SK-N-MC (cell line): ENCODE results near the gene CAMTA1.

Experiments used
- DNase-seq: peaks from one replicate; pipeline ENCODE4 v3.0.0-alpha.2; 2011; ENCODE audit warnings: low read depth, low spot score
- H3K27ac ChIP-seq: fragments of 200-600 bp; sonication (generic); 2 replicates; pipeline ENCODE4 v1.5.1; 2016; ENCODE audit warnings: mixed run types
- H3K36me3 ChIP-seq: fragments of 200-600 bp; sonication (generic); 2 replicates; pipeline ENCODE4 v1.6.1; 2017; ENCODE audit warnings: antibody characterized with exemption, low read length, mixed read lengths; ENCODE audit not compliant: insufficient read depth
- H3K4me3 ChIP-seq: fragments of 200-600 bp; sonication (generic); 2 replicates; pipeline ENCODE4 v1.5.1; 2016
- H3K9ac ChIP-seq: fragments of 200-600 bp; sonication (generic); 2 replicates; pipeline ENCODE4 v1.8.0; 2017; ENCODE audit warnings: mixed run types, mixed read lengths; ENCODE audit not compliant: insufficient read length
- H3K9me3 ChIP-seq: fragments of 200-600 bp; sonication (generic); 2 replicates; pipeline ENCODE4 v1.6.1; 2017; ENCODE audit warnings: low read depth, mild to moderate bottlenecking, antibody characterized with exemption, low read length, moderate library complexity, mixed read lengths
- EZH2 ChIP-seq: fragments of 200-600 bp; sonication (generic); IDR thresholded peaks from one replicate; pipeline ENCODE4 v1.6.1; 2017; ENCODE audit warnings: antibody characterized with exemption
- FOXP2 ChIP-seq: optimal IDR thresholded peaks from 2 replicates; pipeline ENCODE3; 2011; ENCODE audit warnings: mild to moderate bottlenecking, moderate library complexity; ENCODE audit not compliant: insufficient read depth; ENCODE audit errors: extremely low read length, control extremely low read depth
- POLR2AphosphoS5 ChIP-seq: IDR thresholded peaks from 2 replicates; pipeline ENCODE4 v1.6.1; 2012; ENCODE audit warnings: mild to moderate bottlenecking, low read depth, low read length, borderline replicate concordance

Gene CAMTA1

DNA sequence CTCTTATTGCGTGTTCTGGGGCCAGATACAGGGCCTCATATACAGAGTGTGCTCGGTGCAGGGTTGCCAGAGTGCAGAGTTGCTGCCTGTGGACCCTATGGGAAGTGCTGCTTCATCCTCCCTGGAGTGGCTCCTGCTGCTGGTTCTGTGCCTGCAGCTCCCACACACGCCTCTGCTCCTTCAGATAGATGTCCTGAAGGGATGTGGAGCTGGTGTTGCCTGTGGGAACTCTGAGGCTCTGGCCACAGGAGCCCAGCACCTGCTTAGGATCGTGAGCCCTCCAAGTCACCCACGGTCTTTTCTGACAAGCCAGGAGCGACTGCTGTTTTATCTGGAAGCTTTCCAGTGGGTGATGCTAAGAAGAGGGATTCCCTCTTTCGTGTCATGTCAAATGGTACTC is 120.5 kb downstream of the CAMTA1 start:
- no peak overlapping the region for H3K27ac ChIP-seq
- DNase-seq: no peak
- no peaks in the 10 kb centered on the region for H3K36me3 ChIP-seq
- TF ChIP-seq FOXP2 (no peak), EZH2 (no peak), POLR2AphosphoS5 (no peak)
- no peaks in the 10 kb centered on the region for H3K9me3 ChIP-seq
- H3K9ac ChIP-seq: no peak overlapping the region
- H3K4me3 ChIP-seq: no peak overlapping the region

DNA sequence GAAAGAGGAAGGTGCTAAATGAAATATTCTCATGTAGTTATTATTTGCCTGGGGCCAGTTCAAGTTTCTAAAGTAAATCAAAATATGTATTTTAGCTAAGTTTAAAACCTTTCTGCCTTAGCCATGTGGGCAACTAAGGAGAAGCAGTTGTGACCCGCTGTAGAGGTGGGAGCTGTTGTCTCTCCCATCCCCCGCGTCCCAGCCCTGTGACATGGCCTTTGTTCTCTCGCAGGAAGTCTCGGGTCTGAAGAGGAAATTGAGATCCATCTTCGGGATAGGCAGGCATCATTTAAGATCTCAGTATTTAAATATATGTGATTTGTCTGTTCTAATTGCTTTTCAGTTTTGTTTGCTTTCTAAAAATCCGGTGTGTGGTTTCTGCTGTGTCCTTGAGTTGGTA is 121.5 kb downstream of the CAMTA1 start:
- DNase-seq: no peak
- no peaks in the 10 kb centered on the region for H3K36me3 ChIP-seq
- H3K9ac ChIP-seq: no peak overlapping the region
- H3K4me3 ChIP-seq: no peak overlapping the region
- H3K27ac ChIP-seq: no peak overlapping the region
- TF ChIP-seq EZH2 (no peak), POLR2AphosphoS5 (no peak)
- no peaks in the 10 kb centered on the region for H3K9me3 ChIP-seq

DNA sequence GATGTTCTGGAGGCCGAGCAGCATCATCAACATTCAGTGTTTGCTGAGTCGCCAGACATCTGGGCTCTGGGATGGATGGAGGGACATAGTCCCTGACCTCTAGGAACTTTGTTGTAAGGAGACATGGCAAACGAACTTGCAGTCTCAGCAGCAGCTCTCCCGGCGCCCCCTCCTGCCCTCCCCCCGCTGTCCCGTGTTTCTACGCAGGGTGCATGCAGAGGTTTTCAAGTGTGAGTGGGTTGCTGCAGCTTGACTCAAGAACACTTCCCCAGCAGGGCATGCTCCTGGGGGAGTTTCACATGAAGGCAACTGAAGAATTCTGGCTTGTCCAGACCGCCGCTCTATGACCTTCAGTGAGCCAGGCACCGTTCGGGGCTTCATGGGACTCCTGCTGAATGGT is 121.9 kb downstream of the CAMTA1 start:
- Histone ChIP-seq H3K36me3 (no peaks in the 10 kb centered on the region), H3K4me3 (no peak overlapping the region), H3K9me3 (no peaks in the 10 kb centered on the region), H3K9ac (no peak overlapping the region), H3K27ac (no peak overlapping the region)
- DNase-seq: no peak
- TF ChIP-seq EZH2 (no peak), FOXP2 (no peak), POLR2AphosphoS5 (no peak)

DNA sequence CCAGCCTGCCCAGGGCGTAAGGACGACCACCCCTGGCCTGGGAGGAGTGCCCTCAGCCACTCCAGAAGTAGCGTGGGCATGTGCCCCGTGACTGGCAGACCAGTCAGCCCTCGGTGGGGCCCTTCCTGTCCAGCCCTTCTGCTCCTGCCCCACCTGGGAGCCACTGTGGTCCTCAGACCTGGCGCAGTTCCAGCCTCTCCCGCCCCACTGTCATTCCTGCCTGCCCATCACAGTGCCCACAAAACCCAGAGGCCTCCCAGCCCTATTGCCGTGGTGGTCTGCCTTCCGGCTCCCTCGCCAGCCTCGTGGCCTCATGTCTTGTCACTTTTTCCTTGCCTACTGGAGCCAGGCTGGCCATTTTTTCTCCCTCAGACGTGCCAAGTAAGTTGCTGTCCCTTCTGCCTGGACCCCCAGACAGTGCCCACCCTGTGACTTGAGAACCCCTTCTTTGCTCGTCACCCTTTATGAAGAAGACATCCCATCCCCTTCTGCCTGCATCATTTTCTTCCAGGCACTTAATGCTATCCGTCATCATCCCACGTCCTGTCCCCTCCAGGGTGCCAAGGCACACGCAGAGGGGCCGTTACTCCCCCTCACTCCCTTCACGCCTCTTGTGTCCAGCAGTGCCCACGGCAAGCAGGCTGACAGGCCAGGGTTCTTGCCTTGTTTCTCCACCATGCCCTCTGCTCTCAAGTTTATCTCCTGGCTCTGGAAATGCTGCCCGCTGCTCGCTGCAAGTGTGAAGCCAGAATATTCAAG is 122.6 kb downstream of the CAMTA1 start:
- DNase-seq: no peak
- no peak overlapping the region for H3K4me3 ChIP-seq
- no peaks in the 10 kb centered on the region for H3K9me3 ChIP-seq
- no peak overlapping the region for H3K9ac ChIP-seq
- H3K36me3 ChIP-seq: no peaks in the 10 kb centered on the region
- TF ChIP-seq POLR2AphosphoS5 (no peak), EZH2 (no peak), FOXP2 (no peak)
- H3K27ac ChIP-seq: no peak overlapping the region

DNA sequence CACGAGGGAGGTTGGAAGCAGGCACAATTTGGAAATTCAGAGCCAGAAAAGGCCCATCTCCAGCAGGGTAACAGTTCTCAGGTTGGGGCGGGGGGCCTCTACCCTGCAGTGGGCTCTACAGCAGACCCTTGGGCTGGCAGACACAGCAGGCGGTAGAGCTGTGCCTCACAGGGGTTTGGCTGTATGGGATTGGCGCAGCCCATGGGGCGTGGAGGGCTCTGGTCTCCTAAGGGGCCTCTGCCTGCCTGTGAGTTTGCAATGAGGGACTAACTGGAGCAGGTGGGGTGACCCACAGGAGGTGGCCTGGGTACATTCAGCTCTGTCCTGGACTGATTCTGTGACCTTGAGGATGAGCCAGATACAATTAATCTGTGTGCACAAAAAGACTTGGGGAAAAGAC is 124.1 kb downstream of the CAMTA1 start:
- H3K4me3 ChIP-seq: no peak overlapping the region
- no peaks in the 10 kb centered on the region for H3K36me3 ChIP-seq
- no peak for DNase-seq
- no peaks in the 10 kb centered on the region for H3K9me3 ChIP-seq
- H3K27ac ChIP-seq: no peak overlapping the region
- no peak for TF ChIP-seq FOXP2
- TF ChIP-seq EZH2: no peak
- no peak for TF ChIP-seq POLR2AphosphoS5
- H3K9ac ChIP-seq: no peak overlapping the region

DNA sequence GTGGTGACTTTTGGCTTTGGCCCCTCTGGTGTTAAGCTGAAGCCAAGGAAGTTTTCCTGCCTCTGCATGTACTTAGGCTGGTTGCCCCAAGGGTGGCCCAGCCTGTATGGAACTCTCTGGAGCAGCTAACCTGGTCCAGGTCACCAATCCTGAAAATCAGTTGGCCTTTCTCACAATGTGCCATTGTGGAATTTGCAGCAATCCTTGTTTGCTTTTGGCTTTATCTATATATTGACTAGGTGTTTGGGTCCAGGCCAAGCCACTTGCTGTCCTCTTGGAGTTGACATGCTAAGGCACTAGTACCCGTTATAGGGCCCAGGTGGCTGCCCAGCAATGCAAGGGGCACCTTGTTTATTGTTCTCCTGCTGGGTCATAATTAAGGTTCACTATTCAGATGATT is 124.6 kb downstream of the CAMTA1 start:
- H3K9me3 ChIP-seq: no peaks in the 10 kb centered on the region
- H3K9ac ChIP-seq: no peak overlapping the region
- H3K27ac ChIP-seq: no peak overlapping the region
- no peak for DNase-seq
- H3K4me3 ChIP-seq: no peak overlapping the region
- H3K36me3 ChIP-seq: no peaks in the 10 kb centered on the region
- TF ChIP-seq EZH2 (no peak), POLR2AphosphoS5 (no peak), FOXP2 (no peak)

DNA sequence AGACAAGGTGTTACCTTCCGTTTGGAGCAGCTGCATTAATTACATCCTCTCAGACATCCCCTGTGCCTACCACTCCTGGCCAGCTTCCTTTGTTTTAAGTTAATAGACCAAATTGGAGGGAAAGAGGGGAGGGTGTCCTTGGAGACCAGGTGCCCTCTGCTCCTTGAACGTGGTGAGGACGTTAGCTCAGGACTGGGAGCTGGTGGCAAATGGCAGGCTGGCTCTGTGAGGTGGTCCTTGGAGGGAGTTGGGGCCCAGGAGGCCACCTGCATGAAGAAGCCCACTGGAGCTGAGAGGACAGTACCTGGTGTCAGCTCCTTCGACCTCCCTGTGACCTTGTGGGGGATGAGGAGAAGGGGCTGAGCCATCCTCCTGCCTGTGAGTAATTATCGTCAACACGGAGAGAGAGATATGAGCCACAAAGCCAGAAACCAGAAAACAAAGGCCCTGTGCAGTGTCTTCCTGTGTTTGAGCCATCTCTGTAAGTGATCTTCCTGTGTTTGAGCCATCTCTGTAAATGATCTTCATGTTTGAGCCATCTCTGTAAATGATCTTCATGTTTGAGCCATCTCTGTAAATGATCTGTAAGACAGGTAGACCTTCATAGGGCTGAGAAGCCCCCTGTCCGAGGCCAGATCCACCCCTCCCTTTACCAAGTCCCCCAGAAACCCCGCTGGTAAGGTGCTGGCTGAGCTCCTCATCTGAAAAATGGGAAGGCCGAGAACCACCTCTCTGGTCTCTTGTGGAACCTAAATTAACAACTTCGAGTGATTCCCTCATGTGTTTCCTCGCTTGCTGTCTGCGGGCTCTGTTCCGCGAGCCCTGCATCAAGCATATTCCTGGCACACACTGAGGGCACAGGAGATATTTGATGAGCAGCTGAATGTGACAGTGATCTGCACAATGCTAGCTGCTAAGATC is 126.0 kb downstream of the CAMTA1 start:
- H3K36me3 ChIP-seq: no peaks in the 10 kb centered on the region
- no peak overlapping the region for H3K27ac ChIP-seq
- no peak overlapping the region for H3K4me3 ChIP-seq
- H3K9me3 ChIP-seq: no peaks in the 10 kb centered on the region
- DNase-seq: no peak
- H3K9ac ChIP-seq: no peak overlapping the region
- no peak for TF ChIP-seq POLR2AphosphoS5
- TF ChIP-seq EZH2: no peak
- TF ChIP-seq FOXP2: no peak

DNA sequence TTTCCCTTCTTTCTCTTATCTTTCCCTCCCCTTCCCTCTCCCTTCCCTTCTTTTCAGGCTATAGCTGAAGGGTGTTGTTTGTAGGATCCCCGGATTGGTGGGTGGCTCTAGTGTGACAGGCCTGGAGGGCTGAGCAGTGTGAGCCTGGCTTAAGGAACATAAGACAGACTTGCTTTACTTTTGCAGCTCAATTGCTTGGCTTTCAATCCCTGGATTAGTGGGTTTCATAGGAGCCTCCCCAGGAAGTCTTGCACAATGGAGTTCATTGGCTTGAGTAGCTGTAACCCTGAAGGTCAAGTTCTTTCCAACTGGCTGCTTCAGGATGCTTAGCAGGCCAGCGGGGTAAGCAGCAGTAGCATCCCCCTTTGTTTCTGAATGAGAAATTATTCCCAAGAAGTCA is 126.7 kb downstream of the CAMTA1 start:
- Histone ChIP-seq H3K9me3 (no peaks in the 10 kb centered on the region), H3K27ac (no peak overlapping the region), H3K36me3 (no peaks in the 10 kb centered on the region), H3K9ac (no peak overlapping the region), H3K4me3 (no peak overlapping the region)
- no peak for DNase-seq
- TF ChIP-seq POLR2AphosphoS5 (no peak), FOXP2 (no peak), EZH2 (no peak)
